GM12872 (cell line): ENCODE results near the gene FIBCD1.

Source experiments
- CTCF ChIP-seq: IDR thresholded peaks from 3 replicates; pipeline ENCODE4 v1.5.1; 2011; ENCODE audit warnings: low read depth, mild to moderate bottlenecking, low read length, moderate library complexity; ENCODE audit not compliant: insufficient read depth

FIBCD1 gene

GRCh38 chr9:130942084-130942483 is 3.0 kb upstream of the FIBCD1 start:
- TF ChIP-seq CTCF: no peak

GRCh38 chr9:130940693-130941576 is 1.9 kb upstream of the FIBCD1 start:
- peak; percentile 97 for TF ChIP-seq CTCF

GRCh38 chr9:130940027-130940549 is 1.0 kb upstream of the FIBCD1 start:
- no peak for TF ChIP-seq CTCF

- no peak for TF ChIP-seq CTCF
Observed at GRCh38 chr9:130939405-130940026, 469 bp upstream of the FIBCD1 start.

GRCh38 chr9:130938184-130938651 is 829 bp downstream of the FIBCD1 start:
- no peak for TF ChIP-seq CTCF

- TF ChIP-seq CTCF: no peak
Observed at GRCh38 chr9:130937146-130938076, 1.6 kb downstream of the FIBCD1 start.
